ENCODE data around the gene LSM2.
A peak's percentile ranks its signal among the peaks of the same experiment; 100 is the strongest.

Gene LSM2

GRCh38 chr6:31778999-31779885 is 27.5 kb downstream of the LSM2 start:
- H3K4me1 Mint-ChIP-seq (ENCODE audit: low read depth) = peaks cover 17% of the 10 kb centered on the region
- H3K27ac Mint-ChIP-seq = no peak overlapping the region
- no peaks in the 10 kb centered on the region for H3K27me3 Mint-ChIP-seq (ENCODE audit: low read depth)
- H3K36me3 Mint-ChIP-seq (ENCODE audit: low read depth) = peaks cover 10% of the 10 kb centered on the region
- no peaks in the 10 kb centered on the region for H3K9me3 Mint-ChIP-seq
- H3K4me3 Mint-ChIP-seq = no peak overlapping the region

DNA sequence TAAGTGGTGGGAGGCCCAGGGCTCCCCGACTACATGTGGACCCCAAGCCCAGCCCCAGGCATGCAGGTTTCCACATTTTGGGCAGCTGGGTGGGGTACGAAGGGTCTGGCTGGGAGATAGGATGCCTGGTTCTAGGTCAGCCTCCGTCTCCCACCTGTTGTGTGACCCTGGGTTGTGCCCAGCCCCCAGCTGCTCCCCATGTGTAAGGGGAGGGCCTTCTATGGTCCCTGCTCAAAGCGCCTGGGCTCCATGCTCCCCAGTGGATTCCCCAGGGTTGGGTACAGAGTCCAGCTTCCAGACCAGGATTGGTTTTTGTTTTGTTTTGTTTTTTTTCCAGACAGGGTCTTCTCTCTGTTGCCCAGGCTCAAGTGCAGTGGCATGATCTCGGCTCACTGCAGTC is 28.6 kb downstream of the LSM2 start:
- peaks cover 17% of the 10 kb centered on the region for H3K4me1 Mint-ChIP-seq (ENCODE audit: low read depth)
- H3K27ac Mint-ChIP-seq = no peak overlapping the region
- no peaks in the 10 kb centered on the region for H3K9me3 Mint-ChIP-seq
- no peak overlapping the region for H3K4me3 Mint-ChIP-seq
- H3K36me3 Mint-ChIP-seq (ENCODE audit: low read depth) = peaks cover 7% of the 10 kb centered on the region
- no peaks in the 10 kb centered on the region for H3K27me3 Mint-ChIP-seq (ENCODE audit: low read depth)

GRCh38 chr6:31777667-31778050 is 29.1 kb downstream of the LSM2 start:
- H3K4me1 Mint-ChIP-seq (ENCODE audit: low read depth) = peaks cover 21% of the 10 kb centered on the region
- H3K4me3 Mint-ChIP-seq = no peak overlapping the region
- no peaks in the 10 kb centered on the region for H3K9me3 Mint-ChIP-seq
- peaks cover 3% of the 10 kb centered on the region for H3K36me3 Mint-ChIP-seq (ENCODE audit: low read depth)
- no peaks in the 10 kb centered on the region for H3K27me3 Mint-ChIP-seq (ENCODE audit: low read depth)
- peak overlapping the region; percentile 81 for H3K27ac Mint-ChIP-seq

DNA sequence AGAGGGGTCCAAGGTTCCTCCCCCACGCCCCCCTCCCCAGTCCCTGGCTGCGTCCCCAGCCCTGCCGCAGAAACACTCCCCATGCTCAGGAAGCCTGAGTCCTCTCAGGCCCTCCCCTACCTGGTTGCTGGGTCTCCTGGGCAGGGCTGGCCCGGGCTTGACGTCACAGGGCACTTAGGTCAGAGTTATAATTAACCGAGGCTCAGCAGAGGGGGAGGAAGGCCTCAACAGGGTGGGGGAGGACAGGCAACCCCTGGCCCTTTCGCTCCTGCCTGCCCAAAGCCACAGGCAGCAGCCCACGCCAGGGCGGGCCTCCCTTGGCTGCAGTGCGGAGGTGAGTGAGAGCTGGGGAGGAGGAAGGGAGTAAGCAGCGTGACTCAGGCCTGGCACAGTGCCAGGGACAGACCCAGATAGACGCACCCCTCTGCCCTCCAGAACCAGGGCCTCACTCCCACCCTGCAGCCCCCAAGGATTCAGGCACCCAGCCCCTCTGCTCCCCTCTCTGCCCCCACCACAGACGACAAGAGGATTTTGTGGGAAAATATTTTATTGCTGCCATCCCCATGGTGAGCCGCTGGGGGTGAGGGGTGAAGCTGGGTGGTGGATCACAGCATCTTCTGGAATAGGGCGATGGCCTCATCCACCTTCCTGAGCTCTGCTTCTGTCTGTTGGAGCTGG is 29.6 kb downstream of the LSM2 start, which contains the start of gene VWA7:
TSS of gene VWA7 (minus strand) at position 340 of the 678 bp plus-strand sequence. CDS start 549 bp downstream, outside the sequence.
- Mint-ChIP-seq H3K4me3 (no peak within 1 kb of the TSS), H3K27ac (peak within 1 kb of the TSS; percentile 81), H3K36me3 (ENCODE audit: low read depth) (peaks cover 3% of the 10 kb centered on the region), H3K27me3 (ENCODE audit: low read depth) (no peaks in the 10 kb centered on the region), H3K4me1 (ENCODE audit: low read depth) (peaks cover 24% of the 10 kb centered on the region), H3K9me3 (no peaks in the 10 kb centered on the region)

GRCh38 chr6:31776485-31776988 is 30.2 kb downstream of the LSM2 start:
- Mint-ChIP-seq H3K36me3 (ENCODE audit: low read depth) (peaks cover 3% of the 10 kb centered on the region), H3K27ac (peak overlapping the region; percentile 81), H3K4me3 (no peak overlapping the region), H3K4me1 (ENCODE audit: low read depth) (peaks cover 25% of the 10 kb centered on the region), H3K9me3 (no peaks in the 10 kb centered on the region), H3K27me3 (ENCODE audit: low read depth) (no peaks in the 10 kb centered on the region)

DNA sequence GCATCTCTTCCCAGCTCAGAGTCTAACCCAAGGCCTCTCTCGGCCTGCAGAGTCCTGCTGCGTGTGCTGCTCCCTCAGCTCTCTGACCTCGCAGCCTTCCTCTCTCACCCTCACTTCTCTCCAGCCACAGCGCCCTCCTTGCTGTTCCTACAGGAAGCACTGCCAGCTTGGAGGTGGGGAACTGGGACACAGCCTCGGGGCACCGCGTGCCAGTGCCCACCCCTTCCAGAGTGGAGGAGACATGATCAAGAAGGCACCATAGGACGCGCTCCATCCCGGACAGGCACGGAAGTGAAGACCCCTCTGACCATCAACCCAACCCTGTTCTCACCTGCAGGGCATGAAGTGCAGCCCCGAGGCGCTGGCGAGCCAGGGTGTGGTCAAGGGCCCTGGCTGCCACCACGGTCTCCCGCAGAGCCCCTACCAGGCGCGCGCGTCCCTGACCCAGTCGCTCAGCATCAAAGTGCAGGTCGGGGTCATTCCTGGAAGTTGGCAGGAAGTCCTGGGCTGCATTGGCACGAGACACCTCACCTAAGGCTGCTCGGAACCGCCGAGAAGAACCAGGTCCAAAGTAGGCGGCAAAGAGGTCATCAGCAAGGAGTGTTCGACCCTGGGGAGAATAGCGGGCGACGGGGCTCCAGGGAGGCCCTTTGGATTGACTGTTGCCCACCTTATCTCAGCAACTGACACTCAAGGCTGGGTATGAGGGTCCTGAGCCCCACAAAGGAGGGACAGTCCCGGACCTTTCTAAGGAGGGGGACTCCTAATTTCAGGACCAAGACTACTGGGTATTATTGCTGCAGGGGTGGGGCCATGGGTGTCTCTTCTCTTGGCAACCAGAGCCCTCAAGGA is 30.9 kb downstream of the LSM2 start:
- Mint-ChIP-seq H3K4me3 (peak overlapping the region; percentile 14), H3K9me3 (no peaks in the 10 kb centered on the region), H3K27ac (peak overlapping the region; percentile 81), H3K27me3 (ENCODE audit: low read depth) (no peaks in the 10 kb centered on the region), H3K4me1 (ENCODE audit: low read depth) (peaks cover 30% of the 10 kb centered on the region), H3K36me3 (ENCODE audit: low read depth) (peaks cover 3% of the 10 kb centered on the region)

DNA sequence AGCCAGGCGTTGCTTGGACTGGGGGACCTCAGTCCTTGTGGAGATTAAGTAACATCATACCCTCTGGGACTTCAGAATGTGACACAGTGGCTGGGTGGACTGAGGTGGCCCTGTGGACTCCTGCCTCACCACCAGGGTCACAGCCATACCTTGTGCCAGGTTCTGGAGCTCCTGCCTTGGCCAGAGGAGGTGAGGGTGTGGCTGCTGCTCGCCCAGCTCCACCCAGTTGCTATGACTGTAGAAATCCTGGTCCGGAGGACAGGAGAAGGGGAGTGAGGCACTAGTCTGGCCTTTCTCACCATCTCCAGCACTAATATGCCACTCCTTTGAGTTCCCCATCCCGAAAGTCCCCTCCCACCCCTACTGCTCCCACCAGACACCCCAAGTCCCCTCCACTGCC is 31.6 kb downstream of the LSM2 start:
- no peak overlapping the region for H3K4me3 Mint-ChIP-seq
- H3K36me3 Mint-ChIP-seq (ENCODE audit: low read depth) = peaks cover 3% of the 10 kb centered on the region
- no peaks in the 10 kb centered on the region for H3K27me3 Mint-ChIP-seq (ENCODE audit: low read depth)
- no peaks in the 10 kb centered on the region for H3K9me3 Mint-ChIP-seq
- peaks cover 30% of the 10 kb centered on the region for H3K4me1 Mint-ChIP-seq (ENCODE audit: low read depth)
- peak overlapping the region; percentile 81 for H3K27ac Mint-ChIP-seq

- no peaks in the 10 kb centered on the region for H3K9me3 Mint-ChIP-seq
- H3K27ac Mint-ChIP-seq = no peak overlapping the region
- no peaks in the 10 kb centered on the region for H3K27me3 Mint-ChIP-seq (ENCODE audit: low read depth)
- no peak overlapping the region for H3K4me3 Mint-ChIP-seq
- H3K4me1 Mint-ChIP-seq (ENCODE audit: low read depth) = peaks cover 29% of the 10 kb centered on the region
- peaks cover 7% of the 10 kb centered on the region for H3K36me3 Mint-ChIP-seq (ENCODE audit: low read depth)
These were observed 34.8 kb downstream of the LSM2 start for GRCh38 chr6:31771992-31772358.

- H3K4me1 Mint-ChIP-seq (ENCODE audit: low read depth) = peaks cover 23% of the 10 kb centered on the region
- H3K27ac Mint-ChIP-seq = peak overlapping the region; percentile 55
- no peaks in the 10 kb centered on the region for H3K27me3 Mint-ChIP-seq (ENCODE audit: low read depth)
- peaks cover 7% of the 10 kb centered on the region for H3K36me3 Mint-ChIP-seq (ENCODE audit: low read depth)
- H3K9me3 Mint-ChIP-seq = no peaks in the 10 kb centered on the region
- H3K4me3 Mint-ChIP-seq = no peak overlapping the region
These were observed 35.9 kb downstream of the LSM2 start for GRCh38 chr6:31770860-31771259.

- peaks cover 7% of the 10 kb centered on the region for H3K36me3 Mint-ChIP-seq (ENCODE audit: low read depth)
- no peak overlapping the region for H3K4me3 Mint-ChIP-seq
- no peaks in the 10 kb centered on the region for H3K27me3 Mint-ChIP-seq (ENCODE audit: low read depth)
- peaks cover 21% of the 10 kb centered on the region for H3K4me1 Mint-ChIP-seq (ENCODE audit: low read depth)
- H3K9me3 Mint-ChIP-seq = no peaks in the 10 kb centered on the region
- H3K27ac Mint-ChIP-seq = peak overlapping the region; percentile 1
These were observed 36.9 kb downstream of the LSM2 start for GRCh38 chr6:31769684-31770371.

- Mint-ChIP-seq H3K4me1 (ENCODE audit: low read depth) (peaks cover 27% of the 10 kb centered on the region), H3K27ac (no peak overlapping the region)
These were observed 38.2 kb downstream of the LSM2 start for GRCh38 chr6:31768363-31769257.

DNA sequence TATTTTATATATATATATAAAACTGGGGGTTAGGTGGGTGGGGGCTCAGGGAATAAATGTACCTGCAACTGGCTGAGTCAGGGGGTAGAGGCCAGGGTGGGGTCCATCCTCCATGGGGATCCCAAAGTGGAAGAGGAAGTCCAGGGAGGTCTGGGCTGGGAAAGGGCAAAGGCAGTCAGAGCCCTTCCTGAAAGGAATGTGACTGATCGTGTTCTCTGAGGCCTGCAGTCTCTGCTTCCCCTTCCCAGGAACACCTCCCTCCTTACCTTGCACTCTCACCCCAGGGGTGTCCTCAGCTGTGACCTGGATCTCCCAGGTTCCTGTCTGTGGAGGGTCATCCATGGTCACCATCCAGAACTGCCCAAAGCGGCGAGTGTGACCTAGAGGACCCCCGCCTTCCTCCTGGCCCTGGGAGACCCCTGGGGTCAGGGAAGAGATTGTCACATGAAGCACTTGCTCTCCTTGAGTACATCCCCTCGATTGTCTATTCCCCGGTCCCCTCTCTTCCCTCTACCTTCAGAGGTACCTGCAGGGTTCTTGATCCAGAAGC is 39.6 kb downstream of the LSM2 start:
- Mint-ChIP-seq H3K4me3 (no peak overlapping the region), H3K27ac (no peak overlapping the region), H3K9me3 (no peaks in the 10 kb centered on the region), H3K27me3 (ENCODE audit: low read depth) (no peaks in the 10 kb centered on the region), H3K4me1 (ENCODE audit: low read depth) (peaks cover 25% of the 10 kb centered on the region), H3K36me3 (ENCODE audit: low read depth) (peaks cover 14% of the 10 kb centered on the region)

More at GRCh38 chr6:31768363-31769257, 38.2 kb downstream of the LSM2 start:
- Mint-ChIP-seq H3K9me3 (no peaks in the 10 kb centered on the region), H3K4me3 (no peak overlapping the region), H3K36me3 (ENCODE audit: low read depth) (peaks cover 9% of the 10 kb centered on the region), H3K27me3 (ENCODE audit: low read depth) (no peaks in the 10 kb centered on the region)
